GM23338 (cell line): ENCODE data around the gene TNS3. TPM values are rescaled to one million over a fixed set of nuclear protein-coding genes. Genes with fewer than 3 reads are reported as not detected.

Experiments
- ATAC-seq: fragments of 200-7000 bp; cut with Tn5 transposase; 3 replicates; pipeline ENCODE4 v1.9.1; 2020
- DNase-seq: peaks from one replicate; pipeline ENCODE4 v3.0.0-alpha.2; 2015; ENCODE audit warnings: low spot score
- H2AFZ ChIP-seq: fragments of 200-600 bp; sonication (generic); 2 replicates; pipeline ENCODE4 v1.8.0; 2016; ENCODE audit warnings: antibody characterized with exemption, mild to moderate bottlenecking, moderate library complexity
- H3F3A ChIP-seq: fragments of 200-600 bp; sonication (generic); replicated peaks from 2 replicates; pipeline ENCODE4 v1.8.0; 2017; ENCODE audit warnings: antibody characterized with exemption, mixed run types, low read depth
- H3K27ac ChIP-seq: fragments of 200-600 bp; sonication (generic); 2 replicates; pipeline ENCODE4 v1.6.1; 2016; ENCODE audit warnings: low read depth
- H3K27me3 ChIP-seq: fragments of 200-600 bp; sonication (generic); 2 replicates; pipeline ENCODE4 v1.8.0; 2016; ENCODE audit warnings: mild to moderate bottlenecking, mixed run types, moderate library complexity; ENCODE audit not compliant: insufficient read depth
- H3K36me3 ChIP-seq: fragments of 200-600 bp; sonication (generic); 2 replicates; pipeline ENCODE4 v1.8.0; 2016; ENCODE audit warnings: mild to moderate bottlenecking; ENCODE audit not compliant: insufficient read depth
- H3K4me1 ChIP-seq: fragments of 200-600 bp; sonication (generic); 2 replicates; pipeline ENCODE4 v1.8.0; 2016; ENCODE audit warnings: mild to moderate bottlenecking, moderate library complexity; ENCODE audit not compliant: insufficient read depth
- H3K4me2 ChIP-seq: fragments of 200-600 bp; sonication (generic); 2 replicates; pipeline ENCODE4 v1.7.1; 2017; ENCODE audit warnings: mixed run types
- H3K4me3 ChIP-seq: fragments of 200-600 bp; sonication (generic); 2 replicates; pipeline ENCODE4 v1.6.1; 2016; ENCODE audit warnings: mixed run types
- H3K79me2 ChIP-seq: fragments of 200-600 bp; sonication (generic); replicated peaks from 2 replicates; pipeline ENCODE4 v1.8.0; 2017; ENCODE audit warnings: mild to moderate bottlenecking; ENCODE audit not compliant: insufficient read depth
- H3K9me2 ChIP-seq: fragments of 200-600 bp; sonication (generic); 2 replicates; pipeline ENCODE4 v1.8.0; 2017; ENCODE audit not compliant: insufficient read depth
- H4K20me1 ChIP-seq: fragments of 200-600 bp; sonication (generic); replicated peaks from 2 replicates; pipeline ENCODE4 v1.8.0; 2017; ENCODE audit warnings: mild to moderate bottlenecking; ENCODE audit not compliant: insufficient read depth
- H3K27ac Mint-ChIP-seq: 2 replicates; pipeline ENCODE4 v1.8.0; 2020; ENCODE audit warnings: inconsistent platforms, mild to moderate bottlenecking, moderate library complexity, mixed read lengths
- H3K27me3 Mint-ChIP-seq: 3 replicates; pipeline ENCODE4 v1.8.0; 2022; ENCODE audit warnings: low read depth, mild to moderate bottlenecking, moderate library complexity, mixed read lengths, inconsistent platforms; ENCODE audit not compliant: insufficient read depth, poor library complexity
- H3K36me3 Mint-ChIP-seq: 3 replicates; pipeline ENCODE4 v1.8.0; 2021; ENCODE audit warnings: low read depth, mild to moderate bottlenecking, inconsistent platforms, moderate library complexity, mixed read lengths
- H3K4me1 Mint-ChIP-seq: 3 replicates; pipeline ENCODE4 v1.8.0; 2020; ENCODE audit warnings: mild to moderate bottlenecking, inconsistent platforms, mixed read lengths
- H3K4me3 Mint-ChIP-seq: 3 replicates; pipeline ENCODE4 v1.8.0; 2021; ENCODE audit warnings: moderate library complexity, mild to moderate bottlenecking, inconsistent platforms, mixed read lengths
- H3K9me3 Mint-ChIP-seq: 3 replicates; pipeline ENCODE4 v1.8.0; 2020; ENCODE audit warnings: moderate library complexity, mild to moderate bottlenecking, inconsistent platforms, mixed read lengths
- CREB1 ChIP-seq: fragments of 250-450 bp; sonication (Bioruptor Pico); IDR thresholded peaks from 2 replicates; pipeline ENCODE4 v1.5.0; 2020; ENCODE audit warnings: low read depth, mild to moderate bottlenecking, moderate library complexity
- JUNB ChIP-seq: IDR thresholded peaks from one replicate; pipeline ENCODE4 v1.6.1; 2016; ENCODE audit warnings: antibody characterized with exemption; ENCODE audit not compliant: unreplicated experiment
- REST ChIP-seq: IDR thresholded peaks from one replicate; pipeline ENCODE4 v1.6.1; 2018; ENCODE audit warnings: antibody characterized with exemption; ENCODE audit not compliant: unreplicated experiment
- ZNF114 ChIP-seq: fragments of 250-450 bp; sonication (Bioruptor Pico); IDR thresholded peaks from 2 replicates; pipeline ENCODE4 v1.5.0; 2020; ENCODE audit warnings: mild to moderate bottlenecking, moderate library complexity
- ZNF462 ChIP-seq: fragments of 250-450 bp; sonication (Bioruptor Pico); IDR thresholded peaks from 2 replicates; pipeline ENCODE4 v1.5.0; 2020; ENCODE audit warnings: mild to moderate bottlenecking, moderate library complexity
- polyA plus RNA-seq: library from polyadenylated mRNA; unstranded; fragments of >200 nt; fragmentation: Nextera tagmentation; extraction: Ambion mirVana; gene quantifications from 2 replicates; pipeline ENCODE4 v1.2.1, GENCODE V29; 2016
- total RNA-seq: library from RNA; depleted of rRNA; stranded (reverse); fragments of >200 nt; shearing (Covaris generic); gene quantifications from 2 replicates; pipeline ENCODE4 v1.2.3, GENCODE V29; 2014
- TF ChIP-seq, protein P1 (sequence below), 2 experiments: fragments of 200-600 bp in 1 of 2; sonication (generic) in 1 of 2; conservative IDR thresholded peaks; 2 replicates each; pipeline versions ENCODE4 v1.5.1 to v1.6.1; 2016 to 2017; ENCODE audit warnings: antibody characterized with exemption in 2 of 2, low read depth in 2 of 2, mild to moderate bottlenecking in 2 of 2, moderate library complexity in 1 of 2
- TF ChIP-seq, protein P2 (sequence below): IDR thresholded peaks from 2 replicates; pipeline ENCODE4 v1.6.1; 2016; ENCODE audit warnings: antibody characterized with exemption

TNS3 gene
- total and polyA plus RNA-seq, 2 experiments from 2014 or later: 6.2 to 28.7 TPM

- Histone ChIP-seq H3F3A (no peaks in the 10 kb centered on the region), H2AFZ (no peak overlapping the region), H4K20me1 (no peaks in the 10 kb centered on the region), H3K4me2 (no peak overlapping the region), H3K9me2 (no peaks in the 10 kb centered on the region), H3K4me3 (no peak overlapping the region), H3K27me3 (no peaks in the 10 kb centered on the region), H3K36me3 (no peaks in the 10 kb centered on the region), H3K27ac (no peak overlapping the region), H3K4me1 (no peaks in the 10 kb centered on the region), H3K79me2 (no peaks in the 10 kb centered on the region)
- Mint-ChIP-seq H3K9me3 (no peaks in the 10 kb centered on the region), H3K4me3 (no peak overlapping the region), H3K27ac (no peak overlapping the region), H3K27me3 (no peaks in the 10 kb centered on the region), H3K36me3 (no peaks in the 10 kb centered on the region), H3K4me1 (peaks cover 5% of the 10 kb centered on the region; the same call in 2 of the 3 replicates)
- TF ChIP-seq ZNF462 (CRISPR knock-in tag) (no peak), ZNF114 (CRISPR knock-in tag) (no peak), REST (no peak), JUNB (no peak), CREB1 (CRISPR knock-in tag) (no peak)
- TF ChIP-seq, protein P1, sequence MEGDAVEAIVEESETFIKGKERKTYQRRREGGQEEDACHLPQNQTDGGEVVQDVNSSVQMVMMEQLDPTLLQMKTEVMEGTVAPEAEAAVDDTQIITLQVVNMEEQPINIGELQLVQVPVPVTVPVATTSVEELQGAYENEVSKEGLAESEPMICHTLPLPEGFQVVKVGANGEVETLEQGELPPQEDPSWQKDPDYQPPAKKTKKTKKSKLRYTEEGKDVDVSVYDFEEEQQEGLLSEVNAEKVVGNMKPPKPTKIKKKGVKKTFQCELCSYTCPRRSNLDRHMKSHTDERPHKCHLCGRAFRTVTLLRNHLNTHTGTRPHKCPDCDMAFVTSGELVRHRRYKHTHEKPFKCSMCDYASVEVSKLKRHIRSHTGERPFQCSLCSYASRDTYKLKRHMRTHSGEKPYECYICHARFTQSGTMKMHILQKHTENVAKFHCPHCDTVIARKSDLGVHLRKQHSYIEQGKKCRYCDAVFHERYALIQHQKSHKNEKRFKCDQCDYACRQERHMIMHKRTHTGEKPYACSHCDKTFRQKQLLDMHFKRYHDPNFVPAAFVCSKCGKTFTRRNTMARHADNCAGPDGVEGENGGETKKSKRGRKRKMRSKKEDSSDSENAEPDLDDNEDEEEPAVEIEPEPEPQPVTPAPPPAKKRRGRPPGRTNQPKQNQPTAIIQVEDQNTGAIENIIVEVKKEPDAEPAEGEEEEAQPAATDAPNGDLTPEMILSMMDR (conservative IDR thresholded peaks at IDR 0.05; ENCODE audit: low read depth in 2 of 2): no peak
- TF ChIP-seq, protein P2, sequence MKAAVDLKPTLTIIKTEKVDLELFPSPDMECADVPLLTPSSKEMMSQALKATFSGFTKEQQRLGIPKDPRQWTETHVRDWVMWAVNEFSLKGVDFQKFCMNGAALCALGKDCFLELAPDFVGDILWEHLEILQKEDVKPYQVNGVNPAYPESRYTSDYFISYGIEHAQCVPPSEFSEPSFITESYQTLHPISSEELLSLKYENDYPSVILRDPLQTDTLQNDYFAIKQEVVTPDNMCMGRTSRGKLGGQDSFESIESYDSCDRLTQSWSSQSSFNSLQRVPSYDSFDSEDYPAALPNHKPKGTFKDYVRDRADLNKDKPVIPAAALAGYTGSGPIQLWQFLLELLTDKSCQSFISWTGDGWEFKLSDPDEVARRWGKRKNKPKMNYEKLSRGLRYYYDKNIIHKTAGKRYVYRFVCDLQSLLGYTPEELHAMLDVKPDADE: no peak
- no peak for DNase-seq
- ATAC-seq: no peak
Observed at GRCh38 chr7:47349401-47349800, 232.5 kb downstream of the TNS3 start.
